ENCODE data around the gene HOXD1. TPM values are rescaled to one million over a fixed set of nuclear protein-coding genes. Genes with fewer than 3 reads are reported as not detected.
A peak's percentile ranks its signal among the peaks of the same experiment; 100 is the strongest.

Gene HOXD1
- total RNA-seq, 2 experiments from 2014 or later, result not detected

GRCh38 chr2:176155356-176156044 lies 33.0 kb upstream of the HOXD1 start:
- Mint-ChIP-seq H3K36me3 (ENCODE audit: low read depth) (no peaks in the 10 kb centered on the region), H3K4me3 (no peak overlapping the region), H3K27ac (no peak overlapping the region), H3K4me1 (ENCODE audit: low read depth) (peaks cover 15% of the 10 kb centered on the region), H3K27me3 (peaks cover 70% of the 10 kb centered on the region), H3K9me3 (no peaks in the 10 kb centered on the region)
- intact Hi-C loops (cut with micrococcal nuclease), result no loop called here
- no peak for DNase-seq
- ChIA-PET POLR2A (no interaction called here), CTCF (interaction anchor here (1.0 to 2.3 kb wide), 5 partner anchors 16 to 399 kb away, joined by 3 to 7 read pairs (median 4); no protein-coding TSS in a partner anchor)
- no peak for ATAC-seq
- no peak for TF ChIP-seq CTCF (IDR thresholded peaks at IDR 0.05)

- Mint-ChIP-seq H3K4me3 (no peak overlapping the region), H3K9me3 (no peaks in the 10 kb centered on the region), H3K4me1 (ENCODE audit: low read depth) (peaks cover 15% of the 10 kb centered on the region), H3K27me3 (peaks cover 68% of the 10 kb centered on the region), H3K27ac (no peak overlapping the region), H3K36me3 (ENCODE audit: low read depth) (no peaks in the 10 kb centered on the region)
- POLR2A ChIA-PET, result no interaction called here
- intact Hi-C loops (cut with micrococcal nuclease), result no loop called here
- TF ChIP-seq CTCF (IDR thresholded peaks at IDR 0.05), result no peak
- no peak for DNase-seq
- ATAC-seq, result no peak
- CTCF ChIA-PET, result interaction anchor here (2.1 to 2.3 kb wide), 2 partner anchors 17 to 46 kb away, joined by 4 to 7 read pairs; no protein-coding TSS in a partner anchor
Observed at GRCh38 chr2:176156301-176156806, 32.1 kb upstream of the HOXD1 start.

DNA sequence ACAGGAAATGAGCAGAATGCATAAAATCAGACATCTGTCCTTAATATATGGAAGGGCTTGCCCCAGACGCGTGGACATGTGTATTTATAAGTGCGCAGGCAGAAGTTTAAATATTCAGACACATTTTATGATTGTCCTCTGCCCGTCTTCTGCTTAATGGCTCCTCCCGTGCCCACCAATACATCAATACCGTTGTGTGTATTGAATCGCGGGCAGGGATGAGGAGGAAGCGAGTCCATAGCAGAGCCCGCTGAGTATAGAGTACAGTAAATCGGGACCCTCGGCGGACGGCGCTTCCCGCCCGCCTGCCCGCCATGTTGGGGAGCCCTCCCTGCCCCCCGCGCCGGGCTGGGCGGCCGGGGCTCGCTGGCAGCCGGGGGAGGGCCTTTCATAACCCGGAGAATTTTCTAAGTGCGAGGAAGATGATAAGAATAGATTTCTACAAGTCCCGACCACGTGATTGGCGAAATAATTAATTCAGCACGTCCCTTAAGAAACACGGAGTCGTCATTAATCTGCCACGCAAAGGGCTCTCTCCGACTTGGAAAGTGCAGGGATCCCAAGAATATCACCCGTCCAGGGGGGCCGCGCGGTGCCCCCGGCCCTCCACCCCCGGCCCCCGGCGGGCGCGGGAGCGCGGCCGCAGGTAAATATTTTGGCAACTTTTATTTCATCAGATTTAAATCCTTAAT lies 31.5 kb upstream of the HOXD1 start, which contains the start of gene HOXD3:
TSS of gene HOXD3 (plus strand) at position 501 of the 692 bp plus-strand sequence. CDS start 11,808 bp downstream, outside the sequence.
- H3K4me3 Mint-ChIP-seq, result peak within 1 kb of the TSS; percentile 28
- intact Hi-C loops (cut with micrococcal nuclease), result no loop called here
- no peak for TF ChIP-seq CTCF (IDR thresholded peaks at IDR 0.05)
- H3K27me3 Mint-ChIP-seq, result peaks cover 70% of the 10 kb centered on the region
- DNase-seq, result no peak
- CTCF ChIA-PET, result no interaction called here
- H3K9me3 Mint-ChIP-seq, result no peaks in the 10 kb centered on the region
- H3K27ac Mint-ChIP-seq, result no peak within 1 kb of the TSS
- POLR2A ChIA-PET, result interaction anchor here (0.6 kb wide), 1 partner anchor 12 kb away, joined by 3 read pairs; no protein-coding TSS in a partner anchor
- ATAC-seq, result no peak
- peaks cover 15% of the 10 kb centered on the region for H3K4me1 Mint-ChIP-seq (ENCODE audit: low read depth)
- no peaks in the 10 kb centered on the region for H3K36me3 Mint-ChIP-seq (ENCODE audit: low read depth)

DNA sequence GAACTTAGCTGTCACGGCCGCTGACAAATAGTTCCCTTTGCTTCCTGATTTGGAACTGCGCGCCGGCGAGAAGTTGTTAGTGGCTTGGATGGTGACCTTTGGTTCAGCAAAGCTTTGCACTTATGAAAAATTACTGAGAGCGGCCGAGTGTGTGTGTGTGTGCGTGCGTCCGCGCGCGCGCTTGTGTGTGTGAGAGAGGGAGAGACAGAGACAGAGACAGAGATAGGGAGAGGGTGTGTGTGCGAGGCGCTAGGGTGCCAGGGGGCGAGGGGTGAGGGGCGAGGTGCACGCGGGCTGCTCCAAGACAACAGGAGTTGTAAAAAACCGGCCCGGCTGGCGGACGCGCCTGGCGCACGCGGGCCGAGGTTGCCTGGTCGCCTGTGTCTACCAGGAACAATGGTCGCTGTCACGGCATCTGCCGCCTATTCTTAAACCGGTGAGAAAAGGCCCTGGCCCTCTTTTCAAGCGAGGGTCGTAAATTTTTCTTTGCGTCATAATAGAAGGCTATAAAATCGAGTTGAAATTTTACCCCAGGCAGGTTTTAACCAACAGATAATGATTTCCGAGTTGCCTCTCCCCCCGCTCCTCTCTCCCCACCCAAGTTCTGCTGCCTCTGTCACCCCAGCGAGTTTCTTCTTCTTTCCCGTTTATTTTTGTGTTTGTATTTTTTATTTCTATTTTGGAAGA lies 30.8 kb upstream of the HOXD1 start:
- ATAC-seq, result no peak
- CTCF ChIA-PET, result interaction anchor here (1.1 kb wide), 1 partner anchor 297 kb away, joined by 3 read pairs; no protein-coding TSS in a partner anchor
- no peak overlapping the region for H3K27ac Mint-ChIP-seq

More for the DNA sequence above, 30.8 kb upstream of the HOXD1 start:
- Mint-ChIP-seq H3K27me3 (peaks cover 71% of the 10 kb centered on the region), H3K4me3 (peak overlapping the region; percentile 28), H3K9me3 (no peaks in the 10 kb centered on the region), H3K36me3 (ENCODE audit: low read depth) (no peaks in the 10 kb centered on the region), H3K4me1 (ENCODE audit: low read depth) (peaks cover 12% of the 10 kb centered on the region)
- POLR2A ChIA-PET, result interaction anchor here (0.6 kb wide), 1 partner anchor 13 kb away, joined by 3 read pairs; no protein-coding TSS in a partner anchor
- TF ChIP-seq CTCF (IDR thresholded peaks at IDR 0.05), result no peak
- DNase-seq, result peak; percentile 29
- intact Hi-C loops (cut with micrococcal nuclease), result no loop called here

Measured in activated CD8-positive, alpha-beta T cell treated with anti-CD3 and anti-CD28 coated beads for 36 hours (primary cell).